Raji (cell line): Measurements from ENCODE around the gene TSR3.

Experiments used
- POLR2A ChIP-seq: IDR thresholded peaks from 2 replicates; pipeline ENCODE4 v1.6.1; 2011; ENCODE audit warnings: low read depth, low read length, control low read depth; ENCODE audit not compliant: insufficient read depth

TSR3 gene

DNA sequence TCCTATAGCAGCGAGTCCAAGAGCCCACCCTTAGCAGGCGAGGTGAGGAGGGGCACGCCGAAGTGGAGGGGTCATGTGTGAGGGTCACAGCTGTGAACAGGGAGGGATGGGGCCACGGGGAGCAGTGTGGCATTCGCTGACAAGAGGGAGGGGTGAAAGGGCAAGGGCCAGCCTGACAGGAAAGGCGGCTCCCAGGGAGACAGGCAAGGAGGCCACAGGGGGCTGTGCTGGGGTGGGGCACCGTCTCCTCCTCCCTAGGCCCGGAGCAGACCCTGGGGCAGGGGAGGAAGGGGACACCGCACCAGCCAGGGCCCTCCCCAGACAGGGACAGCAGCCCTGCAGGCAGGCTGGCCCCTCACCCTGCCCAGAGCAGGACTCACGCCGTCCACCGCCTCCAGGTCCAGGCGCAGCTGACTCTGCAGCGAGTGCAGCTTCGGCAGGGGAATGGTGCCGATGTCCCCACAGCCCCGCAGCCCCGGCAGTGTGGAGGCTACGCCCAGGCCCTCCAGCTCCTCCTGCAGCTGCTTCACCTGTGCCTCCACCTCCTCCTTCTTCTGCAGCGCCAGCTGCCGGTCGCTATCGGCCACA, 15.1 kb upstream of the TSR3 start:
- TF ChIP-seq POLR2A: no peak

DNA sequence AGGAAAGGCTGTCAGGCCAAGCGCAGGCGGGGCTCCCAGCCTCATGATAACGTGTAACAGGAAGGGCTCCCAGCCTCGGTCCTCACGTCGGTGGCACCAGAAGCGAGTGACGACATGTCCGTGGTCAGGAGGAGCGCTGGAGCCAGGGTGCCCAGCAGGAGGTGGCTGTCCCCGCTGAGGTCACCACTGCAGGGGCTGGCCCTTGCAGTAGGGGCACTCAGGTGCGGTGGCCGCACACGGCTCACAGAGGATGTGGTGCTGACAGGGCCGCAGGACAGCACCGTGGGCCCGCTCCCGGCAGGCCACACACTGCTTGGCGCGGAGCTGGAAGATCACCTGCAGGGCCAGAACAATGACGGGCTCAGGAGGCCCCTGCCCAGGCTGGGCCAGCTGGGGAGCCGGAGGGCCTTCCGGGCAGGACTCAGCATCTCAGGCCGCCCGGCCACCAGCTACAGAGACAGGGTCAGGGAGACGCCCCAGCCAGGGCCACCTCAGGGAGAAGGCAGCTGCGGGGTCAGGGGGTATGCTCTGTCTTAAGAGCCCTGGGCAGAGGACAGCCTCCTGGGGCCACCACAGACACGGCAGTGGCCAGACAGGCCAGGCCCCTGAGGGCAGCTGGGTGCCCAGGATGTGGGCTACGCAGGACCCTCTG, 14.5 kb upstream of the TSR3 start:
- TF ChIP-seq POLR2A: no peak

DNA sequence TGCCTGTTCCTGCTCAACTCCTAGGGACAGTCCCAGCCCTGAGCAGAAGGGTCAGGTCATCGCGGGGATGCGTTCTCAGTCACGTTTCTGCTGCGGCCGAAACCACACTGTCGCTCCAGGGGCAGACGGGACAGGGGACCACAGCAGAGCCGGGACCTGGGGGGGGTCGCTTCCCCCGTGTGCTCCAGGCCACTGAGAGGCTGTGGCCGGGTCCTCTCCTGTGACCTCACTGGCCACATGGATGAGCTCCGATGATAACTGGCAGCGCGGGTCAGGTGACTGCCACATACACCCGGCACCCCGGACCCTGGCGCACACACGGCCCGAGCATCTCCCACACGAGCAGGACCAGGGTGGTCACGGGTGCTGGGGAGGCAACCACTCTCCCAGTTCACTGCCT, 12.8 kb upstream of the TSR3 start:
- no peak for TF ChIP-seq POLR2A

DNA sequence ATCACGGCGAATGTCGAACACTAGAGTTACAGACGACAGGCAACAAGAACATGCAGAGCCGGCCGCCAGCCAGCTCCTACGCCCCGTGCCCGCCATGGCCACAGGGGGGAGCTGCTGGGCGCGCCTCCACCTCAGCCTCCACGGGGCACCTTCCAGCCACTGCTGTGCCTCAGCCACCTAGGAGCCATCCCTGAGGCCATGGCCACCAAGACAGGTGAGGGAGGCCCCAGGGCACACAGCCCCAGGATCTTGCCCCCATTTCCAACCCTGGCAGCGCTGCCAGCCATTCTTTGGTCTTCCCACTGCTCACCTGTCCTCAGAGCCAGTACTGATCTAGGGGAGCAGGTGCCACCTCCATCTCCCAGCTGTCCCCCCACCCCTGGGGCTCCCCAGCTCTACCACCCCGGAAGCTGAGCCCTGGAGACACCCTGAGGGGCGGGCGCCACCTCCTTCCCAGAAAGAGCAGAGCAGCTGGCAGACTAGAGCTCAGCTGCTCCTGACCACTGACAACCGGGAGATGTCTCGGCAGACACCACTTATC, 11.9 kb upstream of the TSR3 start:
- no peak for TF ChIP-seq POLR2A

DNA sequence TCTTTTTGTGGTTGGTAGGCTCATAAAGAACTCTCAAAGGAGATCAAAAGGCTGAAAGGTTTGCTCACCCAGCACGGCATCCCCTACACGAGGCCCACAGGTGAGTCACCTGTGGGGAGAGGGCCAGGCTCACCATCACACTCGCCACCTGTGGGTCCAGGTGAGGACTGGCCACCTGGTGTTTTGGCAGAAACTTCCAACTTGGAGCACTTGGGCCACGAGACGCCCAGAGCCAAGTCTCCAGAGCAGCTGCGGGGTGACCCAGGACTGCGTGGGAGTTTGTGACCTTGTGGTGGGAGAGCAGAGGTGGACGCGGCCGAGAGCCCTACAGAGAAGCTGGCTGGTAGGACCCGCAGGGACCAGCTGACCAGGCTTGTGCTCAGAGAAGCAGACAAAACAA, 11.1 kb upstream of the TSR3 start:
- no peak for TF ChIP-seq POLR2A

DNA sequence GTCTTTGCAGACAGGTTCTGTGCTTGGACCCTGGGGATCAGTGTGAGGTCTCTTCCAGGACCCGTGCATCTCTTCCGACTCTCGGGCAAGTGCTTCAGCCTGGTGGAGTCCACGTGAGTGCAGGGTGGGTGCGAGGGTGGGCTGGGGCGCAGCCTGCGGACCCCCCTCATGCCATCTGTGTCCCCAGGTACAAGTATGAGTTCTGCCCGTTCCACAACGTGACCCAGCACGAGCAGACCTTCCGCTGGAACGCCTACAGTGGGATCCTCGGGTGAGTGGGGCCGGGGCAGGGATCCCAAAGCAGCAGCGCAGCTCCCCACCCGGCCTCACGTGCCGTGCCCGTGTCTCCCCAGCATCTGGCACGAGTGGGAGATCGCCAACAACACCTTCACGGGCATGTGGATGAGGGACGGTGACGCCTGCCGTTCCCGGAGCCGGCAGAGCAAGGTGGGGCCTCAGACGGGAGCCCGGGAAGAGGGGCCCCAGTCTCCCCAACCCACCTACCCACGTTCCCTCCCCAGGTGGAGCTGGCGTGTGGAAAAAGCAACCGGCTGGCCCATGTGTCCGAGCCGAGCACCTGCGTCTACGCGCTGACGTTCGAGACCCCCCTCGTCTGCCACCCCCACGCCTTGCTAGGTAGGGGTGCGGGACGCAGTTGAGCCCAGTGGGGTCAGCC, 10.1 kb upstream of the TSR3 start:
- no peak for TF ChIP-seq POLR2A

DNA sequence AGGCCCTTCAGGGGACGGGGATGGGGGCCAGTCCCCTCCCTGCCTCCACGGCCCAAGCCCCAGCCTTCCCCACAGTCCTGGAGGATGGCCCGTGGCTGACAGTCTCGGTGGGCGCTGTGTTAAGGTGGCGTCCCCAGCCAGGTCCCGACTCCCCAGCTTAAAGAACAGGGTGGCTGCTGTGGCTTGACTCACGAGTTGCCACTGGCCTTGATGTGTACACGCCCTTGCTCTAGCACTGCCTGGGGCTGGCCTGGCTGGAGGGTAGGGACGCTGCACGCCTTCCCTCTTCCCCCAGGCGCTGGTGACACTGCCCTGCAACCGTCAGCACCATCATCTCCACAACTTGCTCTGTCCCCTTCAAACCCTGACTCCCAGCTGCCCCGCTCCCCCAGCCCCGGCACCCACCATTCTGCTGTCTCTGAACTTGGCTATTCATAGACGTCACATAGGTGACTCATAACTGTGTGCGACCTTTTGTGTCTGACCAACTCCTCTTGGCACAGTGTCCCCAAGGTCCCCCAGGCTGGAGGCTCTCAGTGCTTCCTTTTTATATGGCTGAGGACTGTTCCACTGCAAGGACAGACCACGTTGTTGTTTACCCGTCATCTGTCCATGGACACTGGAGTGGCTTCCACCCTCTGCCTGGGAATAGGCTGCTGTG, 6.4 kb upstream of the TSR3 start:
- no peak for TF ChIP-seq POLR2A

DNA sequence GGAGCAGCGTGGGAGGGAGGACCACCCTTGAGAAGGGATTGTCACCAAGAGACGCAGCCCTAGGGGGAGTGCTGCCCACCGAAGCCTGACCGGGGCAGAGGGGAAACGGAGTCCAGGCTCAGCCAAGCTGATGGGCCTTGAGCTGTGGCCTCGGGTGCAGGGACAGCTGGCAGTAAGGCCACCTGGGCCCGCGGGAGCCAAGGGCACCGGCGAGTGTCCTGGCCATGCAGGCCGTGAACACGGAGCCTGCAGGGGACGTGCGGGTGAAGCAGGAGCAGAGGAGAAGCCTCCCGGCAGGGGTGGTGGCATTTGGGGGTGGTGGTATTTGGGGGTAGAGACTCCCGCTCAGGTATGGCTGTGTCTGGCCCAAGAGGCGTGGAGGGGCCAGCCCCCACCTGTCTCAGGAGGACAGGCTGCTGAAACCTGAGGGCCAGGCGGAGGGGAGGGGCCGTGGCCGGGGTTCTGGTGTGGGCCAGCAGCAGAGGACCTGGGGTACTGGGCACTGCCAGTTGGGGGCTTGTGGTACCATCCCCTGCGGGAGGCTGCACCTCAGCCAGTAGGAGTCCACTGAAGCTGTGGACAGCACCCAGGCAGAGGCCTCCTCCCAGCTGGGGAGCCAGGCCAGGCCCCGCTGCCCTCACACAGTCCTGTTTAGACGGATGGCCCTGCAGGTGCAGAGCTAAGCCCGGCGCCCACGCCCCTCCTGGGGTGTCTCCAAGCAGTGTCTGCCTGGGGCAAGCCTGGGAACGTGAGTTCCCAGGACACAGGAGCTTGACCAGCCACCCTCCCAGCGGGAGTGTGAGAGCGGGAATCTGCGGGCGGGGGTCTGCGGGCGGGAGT, 4.6 kb upstream of the TSR3 start:
- TF ChIP-seq POLR2A: no peak

DNA sequence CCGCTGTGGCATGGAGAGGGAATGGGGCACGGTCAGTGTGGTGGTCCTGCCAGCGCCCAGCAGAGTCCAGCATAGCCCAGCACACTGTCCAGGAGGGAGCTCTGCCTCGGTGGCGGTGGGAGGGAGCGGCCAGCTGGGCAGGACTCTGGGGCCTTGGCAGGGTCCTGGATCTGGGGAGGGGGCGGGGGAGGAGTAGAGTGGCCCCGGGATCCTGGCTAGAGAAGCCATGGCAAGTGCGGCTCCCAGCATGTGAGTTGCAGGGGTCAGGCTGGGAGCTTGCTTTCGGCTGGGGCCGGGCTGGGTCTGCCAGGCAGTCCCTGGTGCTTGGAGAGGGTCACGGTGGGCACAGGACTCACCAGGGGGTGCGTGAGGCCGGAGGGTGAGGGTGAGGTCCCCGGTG, 3.9 kb upstream of the TSR3 start:
- no peak for TF ChIP-seq POLR2A

DNA sequence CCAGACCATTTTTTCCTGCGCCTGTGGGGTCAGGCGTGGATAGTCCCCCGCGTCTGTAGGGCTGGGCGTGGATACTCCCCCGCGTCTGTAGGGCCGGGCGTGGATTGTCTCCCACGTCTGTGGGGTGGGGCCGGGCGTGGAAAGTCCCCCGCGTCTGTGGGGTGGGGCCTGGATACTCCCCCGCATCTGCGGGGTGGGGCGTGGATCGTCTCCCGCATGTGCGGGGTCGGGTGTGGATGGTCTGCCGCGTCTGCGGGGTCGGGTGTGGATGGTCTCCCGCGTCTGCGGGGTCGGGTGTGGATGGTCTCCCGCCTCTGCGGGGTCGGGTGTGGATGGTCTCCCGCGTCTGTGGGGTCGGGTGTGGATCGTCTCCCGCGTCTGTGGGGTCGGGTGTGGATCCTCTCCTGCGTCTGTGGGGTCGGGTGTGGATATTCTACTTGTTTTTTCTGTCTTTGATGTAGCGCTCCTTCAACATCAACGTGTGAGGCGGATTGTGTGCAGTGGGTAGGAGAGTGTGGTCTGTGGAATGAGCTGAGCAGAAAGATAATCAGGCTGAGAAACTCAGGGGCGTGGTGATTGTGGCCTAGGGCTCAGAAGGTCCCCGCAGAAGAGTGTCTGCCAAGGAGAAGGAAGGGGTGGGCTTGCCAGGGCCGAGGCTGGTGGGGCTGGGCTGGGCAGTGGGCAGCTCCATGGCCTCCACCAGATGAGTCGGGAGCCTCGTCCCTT, 3.3 kb upstream of the TSR3 start:
- no peak for TF ChIP-seq POLR2A

DNA sequence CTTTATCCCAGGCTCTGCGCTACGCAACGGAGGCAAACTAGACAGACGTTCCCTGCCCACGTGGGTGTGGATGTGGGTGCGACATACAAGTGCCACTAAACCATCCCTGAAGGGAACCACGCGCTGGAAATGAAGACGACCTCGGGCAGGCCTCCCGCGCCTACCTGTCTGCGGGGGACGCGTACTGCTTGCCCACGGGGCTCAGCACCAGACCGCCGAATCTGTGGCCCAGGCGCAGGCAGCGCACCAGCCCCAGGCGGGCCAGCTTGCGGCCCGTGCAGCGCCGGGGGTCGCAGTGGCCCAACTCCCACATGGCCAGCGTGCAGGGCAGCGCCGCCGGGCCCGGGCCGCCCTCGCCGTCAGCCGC, 480 bp downstream of the TSR3 start:
- TF ChIP-seq POLR2A: no peak

DNA sequence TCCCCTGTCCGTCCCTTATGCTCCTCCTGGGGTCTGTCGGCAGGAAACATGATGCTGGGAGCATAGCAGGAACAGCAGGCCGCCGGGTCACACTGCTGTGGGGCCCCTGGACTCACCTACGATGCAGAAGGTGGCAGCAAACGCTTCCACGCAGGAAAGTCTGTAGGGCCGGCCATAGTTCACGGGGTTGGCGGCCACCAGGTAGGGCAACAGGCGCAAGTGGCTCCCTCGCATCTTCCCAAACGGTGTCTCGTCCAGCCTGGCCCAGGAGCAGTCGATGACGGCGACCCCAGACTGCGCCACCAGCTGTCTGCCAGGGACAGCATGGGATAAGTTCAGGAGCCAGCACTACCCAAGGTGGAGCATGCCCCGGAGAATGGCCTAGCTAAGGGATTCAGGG, 987 bp downstream of the TSR3 start:
- TF ChIP-seq POLR2A: no peak

DNA sequence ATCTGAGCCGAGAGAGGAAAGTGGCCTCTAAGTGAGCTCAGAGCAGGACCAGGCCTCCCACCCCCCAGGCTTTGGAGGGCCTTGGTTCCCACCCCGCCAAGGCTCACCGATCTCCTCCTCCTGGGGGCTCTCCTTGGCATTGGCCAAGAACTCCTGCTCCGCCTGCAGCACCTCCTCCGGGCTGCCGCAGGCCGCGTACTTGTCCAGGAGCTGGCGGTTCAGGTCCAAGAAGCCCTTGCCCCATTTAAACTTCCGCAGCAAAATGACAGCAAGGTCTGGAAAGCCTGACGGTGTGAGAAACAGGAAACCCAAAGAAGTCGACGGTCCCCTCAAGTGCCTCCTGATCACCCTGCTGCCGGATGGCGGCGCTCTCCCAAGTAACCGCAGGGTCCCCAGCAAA, 1.7 kb downstream of the TSR3 start:
- TF ChIP-seq POLR2A: no peak

DNA sequence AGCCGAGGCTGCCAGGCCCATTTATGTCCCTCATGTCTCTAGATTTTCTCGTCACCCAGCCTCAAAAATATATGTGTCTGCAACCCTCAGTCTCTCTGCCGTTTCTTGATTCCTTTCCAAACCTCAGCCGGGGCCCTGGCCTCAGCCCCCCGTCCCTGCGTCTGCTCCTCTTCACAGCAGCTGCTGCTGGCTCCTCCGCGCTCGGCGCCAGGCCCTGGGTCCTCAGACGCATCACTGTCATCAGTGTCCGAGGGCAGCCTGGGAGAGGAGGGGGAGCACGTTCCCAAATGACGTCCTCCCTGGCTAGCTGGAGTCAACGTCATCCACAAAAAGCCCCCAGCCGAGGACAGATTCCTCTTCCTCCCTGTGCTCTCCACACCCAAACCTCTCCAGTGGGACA, 2.3 kb downstream of the TSR3 start:
- no peak for TF ChIP-seq POLR2A
